PC-3 (cell line): ENCODE results near the gene FNDC4. TPM values are rescaled to one million over a fixed set of nuclear protein-coding genes. Genes with fewer than 3 reads are reported as not detected.

Experiments used
- ATAC-seq: fragments of 200-7000 bp; cut with Tn5 transposase; 2 replicates; pipeline ENCODE4 v1.9.1; 2020; ENCODE audit warnings: mild to moderate bottlenecking, moderate library complexity
- BruUV-seq: library from RNA; stranded (reverse); fragments of 400-500 nt; replicated peaks from 2 replicates; lab custom pipeline; 2021; lab: Mats Ljungman, UMichigan
- CTCF ChIA-PET: fragments of 300-600 bp; sonication (Branson Sonifier 250); formaldehyde crosslinking; loops from one replicate; lab custom pipeline; 2022; ENCODE audit warnings: antibody characterized with exemption; lab: Charles Lee
- POLR2A ChIA-PET: fragments of 300-600 bp; sonication (Branson Sonifier 250); formaldehyde crosslinking; loops from one replicate; lab custom pipeline; 2022; ENCODE audit warnings: antibody characterized with exemption; ENCODE audit not compliant: unreplicated experiment; lab: Charles Lee
- DNase-seq: peaks from one replicate; pipeline ENCODE4 v3.0.0-alpha.2; 2015
- H2AFZ ChIP-seq: fragments of 300-600 bp; sonication (generic); 2 replicates; pipeline ENCODE4 v1.6.0; 2016; ENCODE audit warnings: antibody characterized with exemption, low read length
- H3F3A ChIP-seq: fragments of 300-600 bp; sonication (generic); one replicate; pipeline ENCODE4 v1.6.0; 2017; ENCODE audit warnings: antibody characterized with exemption, low read length, control low read depth, mild to moderate bottlenecking; ENCODE audit not compliant: unreplicated experiment
- H3K27ac ChIP-seq: fragments of 300-600 bp; sonication (generic); 2 replicates; pipeline ENCODE4 v1.5.1; 2016; ENCODE audit warnings: mild to moderate bottlenecking, low read length
- H3K27me3 ChIP-seq: fragments of 300-600 bp; sonication (generic); 2 replicates; pipeline ENCODE4 v1.6.1; 2016; ENCODE audit warnings: low read length, mixed read lengths
- H3K36me3 ChIP-seq: fragments of 300-600 bp; sonication (generic); 2 replicates; pipeline ENCODE4 v1.6.1; 2016; ENCODE audit warnings: low read depth, mixed run types, low read length, mixed read lengths
- H3K4me1 ChIP-seq: fragments of 300-600 bp; sonication (generic); 2 replicates; pipeline ENCODE4 v1.5.1; 2016; ENCODE audit warnings: low read length; ENCODE audit not compliant: insufficient read depth
- H3K4me2 ChIP-seq: fragments of 300-600 bp; sonication (generic); 2 replicates; pipeline ENCODE4 v1.6.0; 2016; ENCODE audit warnings: low read length
- H3K4me3 ChIP-seq: fragments of 300-600 bp; sonication (generic); 2 replicates; pipeline ENCODE4 v1.5.1; 2016; ENCODE audit warnings: mild to moderate bottlenecking, low read length, mixed read lengths
- H3K79me2 ChIP-seq: fragments of 300-600 bp; sonication (generic); 2 replicates; pipeline ENCODE4 v1.6.1; 2017; ENCODE audit warnings: low read length, mixed read lengths
- H3K9ac ChIP-seq: fragments of 300-600 bp; sonication (generic); 2 replicates; pipeline ENCODE4 v1.6.0; 2016; ENCODE audit warnings: mild to moderate bottlenecking, low read length
- H3K9me2 ChIP-seq: fragments of 300-600 bp; sonication (generic); replicated peaks from 2 replicates; pipeline ENCODE4 v1.6.1; 2016; ENCODE audit warnings: mixed run types, low read length, mixed read lengths
- H3K9me3 ChIP-seq: fragments of 300-600 bp; sonication (generic); 2 replicates; pipeline ENCODE4 v1.6.1; 2016; ENCODE audit warnings: low read length, mixed read lengths
- H4K20me1 ChIP-seq: fragments of 300-600 bp; sonication (generic); 2 replicates; pipeline ENCODE4 v1.6.1; 2016; ENCODE audit warnings: low read length, mixed read lengths
- EZH2 ChIP-seq: fragments of 300-600 bp; sonication (generic); IDR thresholded peaks from one replicate; pipeline ENCODE4 v1.6.1; 2017; ENCODE audit warnings: antibody characterized with exemption, mild to moderate bottlenecking, low read length; ENCODE audit not compliant: unreplicated experiment
- EZH2phosphoT487 ChIP-seq: fragments of 300-600 bp; sonication (generic); IDR thresholded peaks from 2 replicates; pipeline ENCODE4 v1.6.1; 2018; ENCODE audit warnings: mild to moderate bottlenecking, antibody characterized with exemption, low read length, borderline replicate concordance
- intact Hi-C: fragments of 100-400 bp; cut with micrococcal nuclease; formaldehyde crosslinking; loops from 2 replicates; pipeline ENCODE4 v1.9.0; 2023
- total RNA-seq: library from RNA; depleted of rRNA; stranded (reverse); fragments of >200 nt; gene quantifications from 2 replicates; pipeline ENCODE4 v1.2.3, GENCODE V29; 2014
- TF ChIP-seq, protein P1 (sequence below): fragments of 300-600 bp; sonication (generic); conservative IDR thresholded peaks from 2 replicates; pipeline ENCODE4 v1.5.1; 2017; ENCODE audit warnings: antibody characterized with exemption, low read depth, mild to moderate bottlenecking, low read length

FNDC4 gene
- total RNA-seq, 1 experiment from 2014 or later: 1.7 TPM

DNA sequence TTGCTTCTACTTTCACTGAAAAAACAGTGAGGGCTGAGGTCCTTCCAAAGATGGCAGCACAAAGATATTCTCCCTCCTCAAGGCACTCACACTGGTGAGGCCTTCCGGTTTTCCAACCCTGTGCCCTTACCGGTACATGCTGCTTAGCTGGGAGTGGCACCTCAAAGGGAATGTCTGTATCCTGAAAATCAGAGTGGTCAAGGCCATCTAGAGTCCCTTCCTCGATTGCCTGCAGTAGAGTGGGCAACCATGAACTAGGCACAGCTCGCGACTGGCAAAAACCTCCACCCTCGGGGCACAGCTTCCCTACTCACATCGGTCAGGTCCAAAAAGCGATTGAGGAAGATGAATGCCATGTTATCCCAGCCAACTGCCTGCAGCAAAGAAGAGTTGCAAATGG is 49.4 kb downstream of the FNDC4 start:
- BruUV-seq: no TSS peak
- H3K27me3 ChIP-seq: no peaks in the 10 kb centered on the region
- no peak overlapping the region for H3K9ac ChIP-seq
- intact Hi-C loops: no loop called here
- H4K20me1 ChIP-seq: no peaks in the 10 kb centered on the region
- peaks cover 11% of the 10 kb centered on the region for H3K4me1 ChIP-seq
- H3F3A ChIP-seq: no peaks in the 10 kb centered on the region
- H3K4me2 ChIP-seq: peak overlapping the region; percentile 30; the same call in 1 of the 2 replicates
- H3K27ac ChIP-seq: peak overlapping the region; percentile 61
- H3K36me3 ChIP-seq: peaks cover 10% of the 10 kb centered on the region
- H3K9me2 ChIP-seq: no peaks in the 10 kb centered on the region
- ChIA-PET POLR2A (interaction anchor here (0.6 to 0.7 kb wide), 2 partner anchors 185 to 237 kb away, joined by 6 to 8 read pairs; no protein-coding TSS in a partner anchor), CTCF (no interaction called here)
- H3K9me3 ChIP-seq: no peaks in the 10 kb centered on the region
- DNase-seq (no peak), ATAC-seq (no peak)
- no peak overlapping the region for H3K4me3 ChIP-seq
- no peaks in the 10 kb centered on the region for H3K79me2 ChIP-seq
- H2AFZ ChIP-seq: no peak overlapping the region
- TF ChIP-seq, protein P1, sequence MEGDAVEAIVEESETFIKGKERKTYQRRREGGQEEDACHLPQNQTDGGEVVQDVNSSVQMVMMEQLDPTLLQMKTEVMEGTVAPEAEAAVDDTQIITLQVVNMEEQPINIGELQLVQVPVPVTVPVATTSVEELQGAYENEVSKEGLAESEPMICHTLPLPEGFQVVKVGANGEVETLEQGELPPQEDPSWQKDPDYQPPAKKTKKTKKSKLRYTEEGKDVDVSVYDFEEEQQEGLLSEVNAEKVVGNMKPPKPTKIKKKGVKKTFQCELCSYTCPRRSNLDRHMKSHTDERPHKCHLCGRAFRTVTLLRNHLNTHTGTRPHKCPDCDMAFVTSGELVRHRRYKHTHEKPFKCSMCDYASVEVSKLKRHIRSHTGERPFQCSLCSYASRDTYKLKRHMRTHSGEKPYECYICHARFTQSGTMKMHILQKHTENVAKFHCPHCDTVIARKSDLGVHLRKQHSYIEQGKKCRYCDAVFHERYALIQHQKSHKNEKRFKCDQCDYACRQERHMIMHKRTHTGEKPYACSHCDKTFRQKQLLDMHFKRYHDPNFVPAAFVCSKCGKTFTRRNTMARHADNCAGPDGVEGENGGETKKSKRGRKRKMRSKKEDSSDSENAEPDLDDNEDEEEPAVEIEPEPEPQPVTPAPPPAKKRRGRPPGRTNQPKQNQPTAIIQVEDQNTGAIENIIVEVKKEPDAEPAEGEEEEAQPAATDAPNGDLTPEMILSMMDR: no peak
- TF ChIP-seq EZH2phosphoT487 (no peak), EZH2 (no peak)

DNA sequence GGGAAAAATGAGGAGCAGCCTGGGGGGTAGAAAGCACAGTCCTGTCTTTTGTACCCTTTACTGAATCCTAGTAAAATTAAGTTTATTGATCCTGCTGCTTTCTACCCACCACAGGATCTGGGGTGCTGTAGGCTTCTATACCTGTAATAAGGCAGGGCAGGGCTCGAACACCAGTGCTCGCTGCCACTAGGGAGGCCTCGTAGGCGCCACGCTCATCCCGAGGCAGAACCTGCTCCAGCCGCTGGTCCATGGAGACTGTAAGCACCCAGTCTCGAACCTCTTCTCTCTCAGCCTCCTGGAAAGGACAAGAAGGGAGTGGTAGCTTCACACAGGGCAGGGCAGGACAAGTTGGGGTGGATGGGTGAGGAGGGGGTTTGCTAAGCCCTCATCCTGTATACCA is 49.8 kb downstream of the FNDC4 start:
- no peaks in the 10 kb centered on the region for H3K79me2 ChIP-seq
- H3F3A ChIP-seq: no peaks in the 10 kb centered on the region
- peaks cover 11% of the 10 kb centered on the region for H3K4me1 ChIP-seq
- BruUV-seq: no TSS peak
- DNase-seq: no peak
- TF ChIP-seq EZH2 (no peak), EZH2phosphoT487 (no peak)
- TF ChIP-seq, protein P1: no peak
- ChIA-PET POLR2A (no interaction called here), CTCF (no interaction called here)
- no peaks in the 10 kb centered on the region for H3K9me3 ChIP-seq
- no peak overlapping the region for H3K9ac ChIP-seq
- H2AFZ ChIP-seq: no peak overlapping the region
- no peaks in the 10 kb centered on the region for H3K27me3 ChIP-seq
- H4K20me1 ChIP-seq: no peaks in the 10 kb centered on the region
- H3K36me3 ChIP-seq: peaks cover 15% of the 10 kb centered on the region
- peak overlapping the region; percentile 61; the same call in 1 of the 2 replicates for H3K27ac ChIP-seq
- H3K9me2 ChIP-seq: no peaks in the 10 kb centered on the region
- no peak overlapping the region for H3K4me3 ChIP-seq
- intact Hi-C loops: no loop called here
- H3K4me2 ChIP-seq: no peak overlapping the region
- no peak for ATAC-seq

DNA sequence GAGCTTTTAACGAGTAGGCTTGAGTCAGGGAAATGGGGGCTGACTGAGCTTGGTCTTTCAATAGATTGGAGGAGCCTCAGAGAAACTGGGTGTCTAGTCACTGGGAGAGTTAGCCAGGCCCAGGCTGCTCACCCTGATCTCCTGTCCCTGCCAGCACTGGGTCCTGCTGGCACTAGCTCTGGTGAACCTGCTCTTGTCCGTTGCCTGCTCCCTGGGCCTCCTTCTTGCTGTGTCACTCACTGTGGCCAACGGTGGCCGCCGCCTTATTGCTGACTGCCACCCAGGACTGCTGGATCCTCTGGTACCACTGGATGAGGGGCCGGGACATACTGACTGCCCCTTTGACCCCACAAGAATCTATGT is 52.1 kb downstream of the FNDC4 start:
- H3K9ac ChIP-seq: no peak overlapping the region
- ATAC-seq (peak; percentile 23; the same call in 1 of the 2 replicates), DNase-seq (no peak)
- TF ChIP-seq EZH2phosphoT487: no peak
- H3K4me3 ChIP-seq: no peak overlapping the region
- no peaks in the 10 kb centered on the region for H3K9me2 ChIP-seq
- no peaks in the 10 kb centered on the region for H3K9me3 ChIP-seq
- intact Hi-C loops: no loop called here
- no peaks in the 10 kb centered on the region for H3F3A ChIP-seq
- no peak overlapping the region for H2AFZ ChIP-seq
- ChIA-PET POLR2A (no interaction called here), CTCF (no interaction called here)
- no TSS peak for BruUV-seq
- H3K36me3 ChIP-seq: peaks cover 24% of the 10 kb centered on the region
- no peak overlapping the region for H3K4me2 ChIP-seq
- H3K27ac ChIP-seq: no peak overlapping the region
- no peaks in the 10 kb centered on the region for H3K27me3 ChIP-seq
- H3K79me2 ChIP-seq: no peaks in the 10 kb centered on the region
- peaks cover 11% of the 10 kb centered on the region for H3K4me1 ChIP-seq
- H4K20me1 ChIP-seq: no peaks in the 10 kb centered on the region
